ENCODE measurements around the gene IDS.
"Not testable (repeated sequence)": the region's sequence is repeated elsewhere in the genome, so short reads cannot be mapped to it uniquely, and the experiment has no call there.

IDS gene

GRCh38 chrX:149504915-149505651 lies at the start of gene IDS:
TSS of gene IDS (minus strand) at chrX:149505306. CDS start at chrX:149505137, 169 bp downstream.
- DNase-seq, result peak; percentile 94

GRCh38 chrX:149551939-149552248 lies 46.8 kb upstream of the IDS start:
- not testable (repeated sequence) for DNase-seq

GRCh38 chrX:149551245-149551938 lies 46.3 kb upstream of the IDS start:
- not testable (repeated sequence) for DNase-seq

- DNase-seq, result not testable (repeated sequence)
Measured at GRCh38 chrX:149550454-149550853, 45.3 kb upstream of the IDS start.

- not testable (repeated sequence) for DNase-seq
Measured at GRCh38 chrX:149549701-149550100, 44.6 kb upstream of the IDS start, which contains the start of gene HSFX3. TSS of gene HSFX3 (minus strand) at chrX:149549924. CDS start at chrX:149549852, 72 bp downstream.

GRCh38 chrX:149547782-149548181 lies 42.7 kb upstream of the IDS start:
- DNase-seq, result not testable (repeated sequence)

- not testable (repeated sequence) for DNase-seq
Measured at GRCh38 chrX:149546962-149547361, 41.9 kb upstream of the IDS start.

- DNase-seq, result not testable (repeated sequence)
Measured at GRCh38 chrX:149545545-149546543, 40.7 kb upstream of the IDS start.

GRCh38 chrX:149541521-149542047 lies 36.5 kb upstream of the IDS start:
- DNase-seq, result no peak

- no peak for DNase-seq
Measured at GRCh38 chrX:149540621-149541520, 35.8 kb upstream of the IDS start, which contains the start of gene EOLA1. TSS of gene EOLA1 (plus strand) at chrX:149541012. CDS start at chrX:149545631, 4,619 bp downstream.

- DNase-seq, result peak; percentile 95
Measured at GRCh38 chrX:149540131-149540620, 35.1 kb upstream of the IDS start.

GRCh38 chrX:149539283-149540130 lies 34.4 kb upstream of the IDS start:
- peak; percentile 94 for DNase-seq

- not testable (repeated sequence) for DNase-seq
Measured at GRCh38 chrX:149537474-149537873, 32.4 kb upstream of the IDS start.

GRCh38 chrX:149534926-149535602 lies 30.0 kb upstream of the IDS start:
- not testable (repeated sequence) for DNase-seq

GRCh38 chrX:149533999-149534398 lies 28.9 kb upstream of the IDS start:
- not testable (repeated sequence) for DNase-seq

- DNase-seq, result not testable (repeated sequence)
Measured at GRCh38 chrX:149532868-149533267, 27.8 kb upstream of the IDS start.

- DNase-seq, result no peak
Measured at GRCh38 chrX:149531599-149531998, 26.5 kb upstream of the IDS start.

GRCh38 chrX:149528381-149528780 lies 23.3 kb upstream of the IDS start:
- DNase-seq, result no peak

- DNase-seq, result peak; percentile 40
Measured at GRCh38 chrX:149527705-149528104, 22.6 kb upstream of the IDS start.
